RWPE1 (cell line): ENCODE results near the gene ULK3.

Experiments
- CTCF ChIA-PET: fragments of 350-600 bp; sonication (Branson Sonifier 250); formaldehyde crosslinking; extraction: SDS; loops from one replicate; lab custom pipeline; 2021; lab: Yijun Ruan, JAX
- POLR2A ChIA-PET: fragments of 400-600 bp; formaldehyde crosslinking; extraction: SDS; loops from one replicate; lab custom pipeline; 2020; ENCODE audit warnings: antibody characterized with exemption; ENCODE audit not compliant: low non-redundant PET; lab: Yijun Ruan, JAX
- DNase-seq: peaks from one replicate; pipeline ENCODE4 v3.0.0; 2012; ENCODE audit warnings: low spot score
- H3K27ac ChIP-seq: fragments of 450-650 bp; 2 replicates; pipeline ENCODE4 v1.5.1; 2017
- TF ChIP-seq, protein P1 (sequence below): fragments of 450-650 bp; conservative IDR thresholded peaks from 2 replicates; pipeline ENCODE4 v1.5.1; 2017; ENCODE audit warnings: low read depth, mild to moderate bottlenecking

The ULK3 gene

DNA sequence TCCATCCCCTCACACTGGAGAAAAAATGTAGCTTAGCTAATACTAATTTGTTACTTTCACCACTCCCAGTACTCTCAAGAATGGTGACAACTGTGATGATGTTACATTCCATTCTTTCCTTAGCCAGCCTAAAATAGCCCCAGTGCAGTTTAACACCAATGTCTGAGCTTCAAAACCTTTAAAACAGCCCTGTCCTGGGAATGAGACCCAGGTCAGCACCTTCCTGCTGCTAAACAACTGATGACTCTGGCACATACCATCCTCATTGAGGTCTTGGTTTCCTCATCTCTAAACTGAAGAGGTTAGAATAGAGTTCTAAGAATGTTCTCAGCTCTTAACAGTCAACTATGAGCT, 26.4 kb upstream of the ULK3 start:
- TF ChIP-seq, protein P1, sequence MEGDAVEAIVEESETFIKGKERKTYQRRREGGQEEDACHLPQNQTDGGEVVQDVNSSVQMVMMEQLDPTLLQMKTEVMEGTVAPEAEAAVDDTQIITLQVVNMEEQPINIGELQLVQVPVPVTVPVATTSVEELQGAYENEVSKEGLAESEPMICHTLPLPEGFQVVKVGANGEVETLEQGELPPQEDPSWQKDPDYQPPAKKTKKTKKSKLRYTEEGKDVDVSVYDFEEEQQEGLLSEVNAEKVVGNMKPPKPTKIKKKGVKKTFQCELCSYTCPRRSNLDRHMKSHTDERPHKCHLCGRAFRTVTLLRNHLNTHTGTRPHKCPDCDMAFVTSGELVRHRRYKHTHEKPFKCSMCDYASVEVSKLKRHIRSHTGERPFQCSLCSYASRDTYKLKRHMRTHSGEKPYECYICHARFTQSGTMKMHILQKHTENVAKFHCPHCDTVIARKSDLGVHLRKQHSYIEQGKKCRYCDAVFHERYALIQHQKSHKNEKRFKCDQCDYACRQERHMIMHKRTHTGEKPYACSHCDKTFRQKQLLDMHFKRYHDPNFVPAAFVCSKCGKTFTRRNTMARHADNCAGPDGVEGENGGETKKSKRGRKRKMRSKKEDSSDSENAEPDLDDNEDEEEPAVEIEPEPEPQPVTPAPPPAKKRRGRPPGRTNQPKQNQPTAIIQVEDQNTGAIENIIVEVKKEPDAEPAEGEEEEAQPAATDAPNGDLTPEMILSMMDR = no peak
- POLR2A ChIA-PET = no interaction called here
- DNase-seq = no peak
- peak overlapping the region; percentile 62; the same call in 1 of the 2 replicates for H3K27ac ChIP-seq
- CTCF ChIA-PET = interaction anchor here (0.7 kb wide), 1 partner anchor 26 kb away, joined by 6 read pairs; the partner anchor contains the start of gene ULK3

DNA sequence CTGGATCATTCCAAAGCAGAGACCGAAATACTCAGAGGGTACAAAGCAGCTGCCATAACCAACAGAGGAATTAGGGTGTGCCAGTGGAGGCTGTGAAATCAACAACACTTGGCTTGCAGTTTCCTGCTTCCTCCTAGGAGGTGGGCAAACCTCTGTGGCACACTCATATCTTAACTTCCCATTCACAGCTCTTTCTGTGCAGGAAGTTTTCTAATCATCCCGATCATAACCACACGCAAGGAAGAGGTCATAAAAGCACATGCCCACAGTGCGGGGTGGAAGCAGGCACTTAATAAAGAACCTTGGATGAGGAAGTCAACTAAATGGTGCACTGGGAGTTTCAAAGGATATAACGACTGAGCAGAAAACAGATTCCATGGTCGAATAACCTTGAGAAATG, 25.1 kb upstream of the ULK3 start:
- ChIA-PET POLR2A (no interaction called here), CTCF (no interaction called here)
- no peak for DNase-seq
- no peak overlapping the region; the same call in 1 of the 2 replicates for H3K27ac ChIP-seq
- TF ChIP-seq, protein P1 = no peak

DNA sequence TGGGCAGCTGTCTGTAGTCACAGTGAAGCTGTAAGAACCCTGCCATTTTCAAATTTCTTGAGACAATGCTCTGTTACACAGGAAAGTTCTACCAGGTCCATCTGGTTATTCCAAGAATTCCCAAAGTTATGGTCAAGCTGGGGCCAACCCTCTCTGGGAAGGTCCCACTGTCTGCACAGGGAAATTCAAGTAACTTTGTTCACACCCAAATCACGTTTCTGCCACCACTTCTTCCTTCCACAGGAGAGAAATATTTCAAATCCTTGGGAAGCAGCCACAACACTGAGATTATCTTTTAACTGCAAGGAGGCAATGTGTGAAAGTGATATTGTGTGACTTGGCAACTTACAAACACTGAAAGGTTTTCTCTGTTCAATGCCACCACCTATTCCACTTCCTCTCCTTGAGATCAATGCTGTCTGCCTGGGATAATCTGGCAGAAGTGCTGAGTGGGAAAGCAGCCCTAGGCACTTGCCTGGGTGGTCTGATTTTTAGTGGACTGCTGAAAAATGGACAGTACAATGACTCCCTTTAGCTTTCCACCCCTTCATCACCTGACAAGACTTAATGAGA, 24.6 kb upstream of the ULK3 start:
- TF ChIP-seq, protein P1 = no peak
- POLR2A ChIA-PET = no interaction called here
- CTCF ChIA-PET = interaction anchor here (0.6 kb wide), 1 partner anchor 22 kb away, joined by 6 read pairs; no protein-coding TSS in a partner anchor
- H3K27ac ChIP-seq = no peak overlapping the region; the same call in 1 of the 2 replicates
- DNase-seq = no peak

GRCh38 chr15:74866090-74866489, 23.1 kb upstream of the ULK3 start:
- peak overlapping the region; percentile 83 for H3K27ac ChIP-seq
- CTCF ChIA-PET = interaction anchor here (0.6 to 2.0 kb wide), 3 partner anchors 22 to 61 kb away, joined by 3 to 6 read pairs (median 6); no protein-coding TSS in a partner anchor
- TF ChIP-seq, protein P1 = no peak
- POLR2A ChIA-PET = no interaction called here
- peak; percentile 94 for DNase-seq

- peak overlapping the region; percentile 83 for H3K27ac ChIP-seq
- DNase-seq = peak; percentile 31
- CTCF ChIA-PET = interaction anchor here (0.6 to 2.0 kb wide), 2 partner anchors 36 to 61 kb away, joined by 3 to 6 read pairs; no protein-coding TSS in a partner anchor
- TF ChIP-seq, protein P1 = no peak
- POLR2A ChIA-PET = no interaction called here
Observed at GRCh38 chr15:74865316-74865715, 22.4 kb upstream of the ULK3 start.

DNA sequence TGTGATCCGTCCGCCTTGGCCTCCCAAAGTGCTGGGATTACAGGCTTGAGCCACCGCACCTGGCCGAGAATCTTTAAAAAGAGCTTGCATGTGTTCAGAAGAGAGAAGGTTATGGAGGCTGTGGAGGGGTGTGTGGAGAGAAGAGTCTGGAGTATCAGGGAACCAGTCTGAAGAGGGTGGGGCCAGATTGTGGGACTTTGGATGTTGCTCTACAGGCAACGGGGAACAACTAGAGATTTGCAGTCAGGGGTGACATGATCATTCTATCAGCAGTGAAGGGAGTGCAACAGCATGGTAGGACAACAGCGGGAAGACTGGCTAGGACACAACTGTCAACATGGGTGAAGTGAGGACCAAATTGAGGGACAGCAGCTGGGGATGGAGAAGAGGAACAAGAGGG, 21.3 kb upstream of the ULK3 start:
- POLR2A ChIA-PET = interaction anchor here (1.0 kb wide), 1 partner anchor 19 kb away, joined by 3 read pairs; no protein-coding TSS in a partner anchor
- DNase-seq = no peak
- CTCF ChIA-PET = interaction anchor here (1.0 kb wide), 1 partner anchor 87 kb away, joined by 8 read pairs; no protein-coding TSS in a partner anchor
- peak overlapping the region; percentile 76 for H3K27ac ChIP-seq
- TF ChIP-seq, protein P1 = no peak
